Cardiac muscle cell (in vitro differentiated cells and primary cell): ENCODE results near the gene SCGB3A1. TPM values are rescaled to one million over a fixed set of nuclear protein-coding genes. Genes with fewer than 3 reads are reported as not detected.

ENCODE experiments used
- DNase-seq, 2 donors: peaks; one replicate each; pipeline versions ENCODE4 v3.0.0 to v3.0.0-alpha.2; 2010 to 2017; ENCODE audit warnings: low read depth in 1 of 2, low spot score in 1 of 2
- H3K27ac ChIP-seq: fragments of 200-600 bp; sonication (generic); 2 replicates; pipeline ENCODE4 v1.5.1; 2016
- H3K27me3 ChIP-seq: fragments of 200-600 bp; sonication (generic); 2 replicates; pipeline ENCODE4 v1.6.0; 2016; ENCODE audit warnings: control low read depth
- H3K36me3 ChIP-seq: fragments of 200-600 bp; sonication (generic); 2 replicates; pipeline ENCODE4 v1.5.1; 2016; ENCODE audit warnings: control low read depth
- H3K4me1 ChIP-seq: fragments of 200-600 bp; sonication (generic); 2 replicates; pipeline ENCODE4 v1.8.1; 2017; ENCODE audit warnings: low read depth, mild to moderate bottlenecking, mixed run types
- H3K4me3 ChIP-seq: fragments of 200-600 bp; sonication (generic); 2 replicates; pipeline ENCODE4 v1.5.1; 2016; ENCODE audit warnings: mild to moderate bottlenecking
- H3K9me3 ChIP-seq: fragments of 200-600 bp; sonication (generic); 2 replicates; pipeline ENCODE4 v1.5.1; 2017; ENCODE audit warnings: low read depth, mild to moderate bottlenecking, control low read depth
- polyA plus RNA-seq: library from polyadenylated mRNA; unstranded; fragments of >200 nt; fragmentation: Nextera tagmentation; extraction: Ambion mirVana; gene quantifications from 2 replicates; pipeline ENCODE4 v1.2.1, GENCODE V29; 2016
- total RNA-seq: library from RNA; depleted of rRNA; stranded (reverse); fragments of >200 nt; gene quantifications from 2 replicates; pipeline ENCODE4 v1.2.3, GENCODE V29; 2016
- TF ChIP-seq, protein P1 (sequence below): IDR thresholded peaks from 2 replicates; pipeline ENCODE4 v1.5.1; 2012; ENCODE audit warnings: low read depth, mild to moderate bottlenecking, low read length

Gene SCGB3A1, protein sequence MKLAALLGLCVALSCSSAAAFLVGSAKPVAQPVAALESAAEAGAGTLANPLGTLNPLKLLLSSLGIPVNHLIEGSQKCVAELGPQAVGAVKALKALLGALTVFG
- not detected in 2 replicates for total RNA-seq
- polyA plus RNA-seq, result 0.56 TPM in 1 of 2 replicates, not detected in the other

DNA sequence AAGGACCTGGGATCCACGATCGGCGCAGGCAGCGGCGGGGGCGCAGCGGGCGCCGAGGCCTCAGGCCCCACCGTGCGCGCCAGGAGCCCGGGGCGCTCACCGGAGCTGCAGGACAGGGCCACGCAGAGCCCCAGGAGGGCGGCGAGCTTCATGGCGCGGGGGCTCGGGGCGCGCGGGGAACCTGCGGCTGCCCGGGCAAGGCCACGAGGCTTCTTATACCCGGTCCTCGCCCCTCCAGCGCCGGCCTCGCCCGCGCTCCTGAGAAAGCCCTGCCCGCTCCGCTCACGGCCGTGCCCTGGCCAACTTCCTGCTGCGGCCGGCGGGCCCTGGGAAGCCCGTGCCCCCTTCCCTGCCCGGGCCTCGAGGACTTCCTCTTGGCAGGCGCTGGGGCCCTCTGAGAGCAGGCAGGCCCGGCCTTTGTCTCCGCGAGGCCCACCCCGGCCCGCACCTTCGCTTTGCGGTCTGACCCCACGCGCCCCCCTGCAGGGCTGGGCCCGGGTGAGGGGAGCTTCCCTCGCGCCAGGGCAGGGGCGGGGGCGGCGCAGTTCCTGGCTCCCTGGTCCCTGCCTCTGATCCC, at the start of gene SCGB3A1:
Gene SCGB3A1 (minus strand): TSS at position 189 of the 577 bp plus-strand sequence. CDS start 37 bp downstream, at position 152.
- Histone ChIP-seq H3K27ac (no peak within 1 kb of the TSS), H3K36me3 (no peaks in the 10 kb centered on the region), H3K4me1 (peaks cover 7% of the 10 kb centered on the region), H3K4me3 (peak within 1 kb of the TSS; percentile 27), H3K9me3 (no peaks in the 10 kb centered on the region), H3K27me3 (peaks cover 73% of the 10 kb centered on the region)
- peak in 1 of 2 donors; percentile 22 for DNase-seq
- TF ChIP-seq, protein P1, sequence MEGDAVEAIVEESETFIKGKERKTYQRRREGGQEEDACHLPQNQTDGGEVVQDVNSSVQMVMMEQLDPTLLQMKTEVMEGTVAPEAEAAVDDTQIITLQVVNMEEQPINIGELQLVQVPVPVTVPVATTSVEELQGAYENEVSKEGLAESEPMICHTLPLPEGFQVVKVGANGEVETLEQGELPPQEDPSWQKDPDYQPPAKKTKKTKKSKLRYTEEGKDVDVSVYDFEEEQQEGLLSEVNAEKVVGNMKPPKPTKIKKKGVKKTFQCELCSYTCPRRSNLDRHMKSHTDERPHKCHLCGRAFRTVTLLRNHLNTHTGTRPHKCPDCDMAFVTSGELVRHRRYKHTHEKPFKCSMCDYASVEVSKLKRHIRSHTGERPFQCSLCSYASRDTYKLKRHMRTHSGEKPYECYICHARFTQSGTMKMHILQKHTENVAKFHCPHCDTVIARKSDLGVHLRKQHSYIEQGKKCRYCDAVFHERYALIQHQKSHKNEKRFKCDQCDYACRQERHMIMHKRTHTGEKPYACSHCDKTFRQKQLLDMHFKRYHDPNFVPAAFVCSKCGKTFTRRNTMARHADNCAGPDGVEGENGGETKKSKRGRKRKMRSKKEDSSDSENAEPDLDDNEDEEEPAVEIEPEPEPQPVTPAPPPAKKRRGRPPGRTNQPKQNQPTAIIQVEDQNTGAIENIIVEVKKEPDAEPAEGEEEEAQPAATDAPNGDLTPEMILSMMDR, result no peak

DNA sequence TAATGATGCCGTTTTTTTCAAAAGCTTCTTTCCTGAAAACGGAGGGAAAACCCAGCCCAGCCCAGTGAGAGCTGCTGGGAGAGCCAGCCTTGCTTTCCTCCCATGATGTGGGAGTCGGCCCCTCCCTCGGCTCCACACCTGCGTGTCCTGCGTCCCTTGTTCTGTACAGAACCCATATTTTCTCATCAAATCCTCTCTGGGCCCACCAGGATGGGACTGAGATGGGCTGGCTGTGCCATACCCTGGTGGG, 49.2 kb upstream of the SCGB3A1 start:
- TF ChIP-seq, protein P1, result no peak
- Histone ChIP-seq H3K27me3 (peaks cover 11% of the 10 kb centered on the region), H3K4me1 (no peaks in the 10 kb centered on the region), H3K4me3 (no peak overlapping the region), H3K36me3 (no peaks in the 10 kb centered on the region), H3K27ac (no peak overlapping the region), H3K9me3 (no peaks in the 10 kb centered on the region)
- DNase-seq, result no peak

DNA sequence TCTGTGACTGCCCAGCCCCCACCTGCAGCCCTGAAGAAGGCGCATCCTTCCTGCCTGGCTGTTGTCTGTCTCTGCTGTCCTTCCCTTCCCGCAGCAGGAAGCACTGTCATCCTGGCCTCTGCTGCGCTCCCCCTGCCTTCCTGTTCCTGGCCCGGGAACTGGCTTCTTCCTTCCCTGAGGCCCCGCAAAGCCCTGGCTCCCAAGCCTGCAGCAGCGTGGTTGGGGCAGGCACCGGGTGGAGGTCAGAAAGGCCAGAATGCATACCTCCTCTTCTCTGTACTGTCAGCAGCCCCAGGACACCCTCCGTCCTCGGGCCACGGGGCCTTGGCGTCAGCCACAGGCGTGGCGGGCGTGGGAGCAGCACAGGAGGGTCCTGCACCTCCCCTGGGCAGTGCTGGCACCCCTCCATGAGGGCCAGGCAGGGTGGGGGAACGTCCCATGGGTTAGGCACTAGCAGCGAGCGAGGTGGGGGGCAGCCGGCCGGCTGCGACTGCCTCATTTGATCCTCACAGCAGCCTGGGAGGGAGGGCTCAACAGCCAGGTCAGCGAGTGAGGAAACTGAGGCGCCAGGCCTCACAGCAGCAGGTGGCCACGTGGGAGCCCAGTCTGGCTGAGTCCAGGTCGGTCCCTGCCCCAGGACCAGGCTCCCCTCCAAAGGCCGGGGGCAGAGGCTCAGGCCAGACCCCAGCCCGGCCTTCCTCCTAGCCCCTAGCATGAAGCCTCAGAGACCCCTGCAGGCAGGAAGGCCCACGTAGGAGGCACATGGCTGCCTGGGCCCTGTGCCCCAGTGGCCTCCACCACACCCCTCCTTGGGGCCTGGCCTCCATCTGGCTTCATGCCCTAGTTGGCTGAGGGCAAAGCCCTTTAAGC, 48.7 kb upstream of the SCGB3A1 start:
- Histone ChIP-seq H3K27me3 (peaks cover 6% of the 10 kb centered on the region), H3K4me3 (no peak overlapping the region), H3K36me3 (no peaks in the 10 kb centered on the region), H3K27ac (no peak overlapping the region), H3K9me3 (no peaks in the 10 kb centered on the region), H3K4me1 (no peaks in the 10 kb centered on the region)
- no peak for DNase-seq
- TF ChIP-seq, protein P1, result no peak

DNA sequence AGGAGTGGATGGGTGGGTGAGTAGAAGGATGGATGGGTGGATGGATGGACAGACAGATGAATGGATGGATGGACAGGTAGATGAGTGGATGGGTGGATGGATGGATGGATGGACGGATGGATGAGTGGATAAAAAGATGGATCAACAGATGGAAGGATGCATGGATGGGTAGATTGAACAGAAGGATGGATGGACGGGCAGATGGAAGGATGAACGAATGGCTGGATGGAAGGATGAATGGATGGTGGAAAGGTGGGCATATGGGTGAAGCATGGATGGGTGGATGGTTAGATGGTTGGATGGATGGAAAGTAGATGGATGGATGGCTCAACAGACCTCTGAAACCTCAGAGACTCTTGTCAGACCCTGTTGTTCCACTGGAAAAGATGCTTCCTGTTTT, 48.0 kb upstream of the SCGB3A1 start:
- Histone ChIP-seq H3K4me1 (no peaks in the 10 kb centered on the region), H3K4me3 (no peak overlapping the region), H3K36me3 (no peaks in the 10 kb centered on the region), H3K9me3 (no peaks in the 10 kb centered on the region), H3K27me3 (no peaks in the 10 kb centered on the region), H3K27ac (no peak overlapping the region)
- TF ChIP-seq, protein P1, result no peak
- DNase-seq, result no peak

DNA sequence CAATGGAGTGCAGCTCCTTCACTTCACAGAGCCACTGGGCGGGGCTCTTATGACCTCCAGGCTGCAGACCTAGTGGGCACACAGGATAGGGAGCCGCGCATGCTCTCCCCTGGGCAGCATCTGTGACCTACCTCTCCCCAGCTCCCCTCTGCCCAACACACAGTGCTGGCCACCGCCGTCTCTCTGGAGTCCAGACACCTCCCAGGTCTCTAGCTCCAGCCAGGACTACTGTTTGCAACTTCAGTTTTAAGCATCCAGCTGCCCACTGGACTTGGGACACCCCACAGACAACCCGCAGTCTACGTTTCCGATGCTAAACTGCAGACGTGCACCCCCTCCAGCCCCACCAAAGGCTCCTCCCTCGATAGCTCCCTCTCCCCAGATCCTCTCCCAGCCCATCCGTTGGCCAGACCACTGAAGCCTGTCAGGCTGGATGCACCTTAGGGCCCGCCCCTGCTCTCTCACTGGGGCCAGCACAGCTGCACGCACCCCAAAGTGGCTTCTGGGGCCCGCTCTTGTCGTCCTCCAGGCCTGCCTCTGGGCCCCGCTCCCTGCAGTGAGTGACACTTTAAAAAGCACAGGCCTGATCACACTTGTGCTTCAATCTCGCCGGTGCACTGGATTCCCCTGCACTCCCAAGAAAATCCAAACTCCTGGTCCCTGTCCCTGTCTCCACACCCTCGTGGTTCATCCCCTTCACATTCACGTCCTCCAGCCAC, 46.8 kb upstream of the SCGB3A1 start:
- TF ChIP-seq, protein P1, result no peak
- no peak overlapping the region for H3K27ac ChIP-seq
- no peak overlapping the region for H3K4me3 ChIP-seq
- no peaks in the 10 kb centered on the region for H3K9me3 ChIP-seq
- H3K36me3 ChIP-seq, result no peaks in the 10 kb centered on the region
- H3K4me1 ChIP-seq, result no peaks in the 10 kb centered on the region
- H3K27me3 ChIP-seq, result no peaks in the 10 kb centered on the region
- DNase-seq, result no peak
